CD14-positive monocyte (primary cell): Measurements from ENCODE around the gene NCR1. TPM values are rescaled to one million over a fixed set of nuclear protein-coding genes. Genes with fewer than 3 reads are reported as not detected.
"Not testable (repeated sequence)": the region's sequence is repeated elsewhere in the genome, so short reads cannot be mapped to it uniquely, and the experiment has no call there.

Experiments used
- DNase-seq, 3 donors: peaks; one replicate each; pipeline ENCODE4 v3.0.0-alpha.2; 2011 to 2022
- H2AFZ ChIP-seq: 2 replicates; pipeline ENCODE4 v1.6.0; 2012; ENCODE audit warnings: mild to moderate bottlenecking, low read depth, low read length, inconsistent platforms; ENCODE audit not compliant: insufficient read depth, poor library complexity, severe bottlenecking
- H3K27ac ChIP-seq, 2 donors: 1 replicate in 1 of 2; 2 replicates in 1 of 2; pipeline ENCODE4 v1.5.1; 2012 to 2013; ENCODE audit warnings: low read length in 2 of 2, control low read depth in 1 of 2, inconsistent platforms in 1 of 2, low read depth in 1 of 2, mild to moderate bottlenecking in 1 of 2
- H3K27me3 ChIP-seq, 2 donors: one replicate each; pipeline versions ENCODE4 v1.6.0 to v1.6.1; 2011 to 2013; ENCODE audit warnings: low read length in 2 of 2; ENCODE audit not compliant: control insufficient read depth in 2 of 2, insufficient read depth in 2 of 2
- H3K36me3 ChIP-seq, 2 donors: replicated peaks in 1 of 2; 1 replicate in 1 of 2; 2 replicates in 1 of 2; pipeline versions ENCODE4 v1.5.1 to v1.6.1; 2012 to 2013; ENCODE audit warnings: low read length in 2 of 2, control low read depth in 1 of 2, inconsistent platforms in 1 of 2, mild to moderate bottlenecking in 1 of 2; ENCODE audit not compliant: insufficient read depth in 2 of 2, control insufficient read depth in 1 of 2
- H3K4me1 ChIP-seq, 2 donors: 1 replicate in 1 of 2; 2 replicates in 1 of 2; pipeline versions ENCODE4 v1.5.1 to v1.6.1; 2012 to 2013; ENCODE audit warnings: low read length in 2 of 2, control low read depth in 1 of 2, inconsistent platforms in 1 of 2, mild to moderate bottlenecking in 1 of 2, moderate library complexity in 1 of 2; ENCODE audit not compliant: insufficient read depth in 2 of 2, control insufficient read depth in 1 of 2
- H3K4me2 ChIP-seq: replicated peaks from 2 replicates; pipeline ENCODE3; 2012; ENCODE audit warnings: low read length, moderate library complexity, mild to moderate bottlenecking; ENCODE audit not compliant: poor library complexity, severe bottlenecking; ENCODE audit errors: extremely low read depth
- H3K4me3 ChIP-seq, 3 experiments: fragments of 200-600 bp in 1 of 3; sonication (generic) in 1 of 3; replicated peaks in 1 of 3; 1 replicate in 2 of 3; 2 replicates in 1 of 3; pipeline ENCODE4 v1.5.1; 2011 to 2013; ENCODE audit warnings: low read length in 3 of 3, mild to moderate bottlenecking in 3 of 3, control low read depth in 2 of 3, low read depth in 2 of 3, inconsistent platforms in 1 of 3, moderate library complexity in 1 of 3
- H3K79me2 ChIP-seq: 2 replicates; pipeline ENCODE4 v1.6.0; 2012; ENCODE audit warnings: mild to moderate bottlenecking, control low read depth, inconsistent platforms, low read length, moderate library complexity; ENCODE audit not compliant: insufficient read depth
- H3K9ac ChIP-seq: 2 replicates; pipeline ENCODE4 v1.6.0; 2017; ENCODE audit warnings: low read length, mild to moderate bottlenecking; ENCODE audit not compliant: insufficient read depth, poor library complexity, severe bottlenecking
- H3K9me3 ChIP-seq, 2 donors: replicated peaks in 1 of 2; 1 replicate in 1 of 2; 2 replicates in 1 of 2; pipeline versions ENCODE4 v1.5.1 to v1.6.1; 2012 to 2013; ENCODE audit warnings: low read length in 2 of 2, control low read depth in 1 of 2; ENCODE audit not compliant: control insufficient read depth in 1 of 2, insufficient read depth in 1 of 2
- H4K20me1 ChIP-seq: 2 replicates; pipeline ENCODE4 v1.6.0; 2012; ENCODE audit warnings: mild to moderate bottlenecking, low read length, control low read depth, moderate library complexity; ENCODE audit not compliant: insufficient read depth
- H3K27ac Mint-ChIP-seq, 7 donors: one replicate each; pipeline ENCODE4 v1.8.0; 2020; ENCODE audit warnings: mild to moderate bottlenecking in 7 of 7, mixed read lengths in 7 of 7, moderate library complexity in 6 of 7, inconsistent platforms in 2 of 7
- H3K27me3 Mint-ChIP-seq, 3 donors: one replicate each; pipeline ENCODE4 v1.8.0; 2021 to 2022; ENCODE audit warnings: low read depth in 3 of 3, mild to moderate bottlenecking in 3 of 3, mixed read lengths in 3 of 3, moderate library complexity in 3 of 3, inconsistent platforms in 1 of 3
- H3K36me3 Mint-ChIP-seq, 2 donors: one replicate each; pipeline ENCODE4 v1.8.0; 2020; ENCODE audit warnings: mixed read lengths in 2 of 2, inconsistent platforms in 1 of 2, mild to moderate bottlenecking in 1 of 2
- H3K4me1 Mint-ChIP-seq: one replicate; pipeline ENCODE4 v1.8.0; 2020; ENCODE audit warnings: mild to moderate bottlenecking, mixed read lengths
- H3K4me3 Mint-ChIP-seq, 2 donors: one replicate each; pipeline ENCODE4 v1.8.0; 2020; ENCODE audit warnings: mild to moderate bottlenecking in 2 of 2, mixed read lengths in 2 of 2, moderate library complexity in 1 of 2
- H3K9me3 Mint-ChIP-seq, 7 donors: one replicate each; pipeline ENCODE4 v1.8.0; 2020 to 2022; ENCODE audit warnings: mixed read lengths in 7 of 7, mild to moderate bottlenecking in 6 of 7, moderate library complexity in 6 of 7, inconsistent platforms in 2 of 7
- WGBS: methylation state at CpG from one replicate; pipeline ENCODE4 v1.1.5; 2013; ENCODE audit warnings: missing lambda C conversion rate; ENCODE audit not compliant: insufficient coverage; 5-methylcytosine and 5-hydroxymethylcytosine counted together
- intact Hi-C, 2 donors: fragments of 100-400 bp; cut with micrococcal nuclease; formaldehyde crosslinking; loops; one replicate each; pipeline versions ENCODE4 v1.15.0 to v1.15.1; 2023
- polyA plus RNA-seq, 3 donors: library from polyadenylated mRNA; depleted of rRNA in 1 of 3; unstranded in 2 of 3; stranded (reverse) in 1 of 3; fragments of 300-500 nt in 2 of 3; fragments of >200 nt in 1 of 3; fragmentation: Illumina TruSeq in 2 of 3; gene quantifications; 1 replicate in 2 of 3; 2 replicates in 1 of 3; pipeline ENCODE4 v1.2.3, GENCODE V29; 2012 to 2021
- TF ChIP-seq, protein P1 (sequence below): fragments of 200-600 bp; IDR thresholded peaks from one replicate; pipeline ENCODE4 v1.8.0; 2022; ENCODE audit warnings: antibody characterized with exemption, mild to moderate bottlenecking

Gene NCR1
- polyA plus RNA-seq, 3 donors = 0.20 to 0.43 TPM; not detected in 1

DNA sequence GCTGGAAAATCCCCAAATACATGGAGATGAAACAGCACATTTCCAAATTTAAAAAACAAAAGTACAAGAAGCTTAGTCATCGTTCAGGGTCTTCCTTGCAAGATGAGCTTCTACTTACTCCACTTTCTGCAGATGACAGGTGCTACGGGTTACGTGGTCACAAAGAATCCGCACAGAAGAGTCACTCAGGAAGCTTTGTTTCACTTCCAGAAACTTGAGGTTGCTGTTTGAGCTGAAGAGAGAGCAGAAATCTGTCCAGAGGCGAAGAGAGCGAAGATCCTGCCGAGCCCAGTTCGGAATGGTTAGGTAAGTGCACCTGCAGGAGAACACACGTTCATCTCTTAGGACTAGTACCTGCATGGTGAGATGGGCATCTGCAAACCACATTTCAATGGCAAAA is 32.0 kb downstream of the NCR1 start:
- Mint-ChIP-seq H3K4me1 (peaks cover 10% of the 10 kb centered on the region), H3K27ac (no peak overlapping the region), H3K9me3 (no peaks in the 10 kb centered on the region), H3K4me3 (no peak overlapping the region), H3K27me3 (peaks cover 34 to 55% (median 41%) of the 10 kb centered on the region in 3 donors), H3K36me3 (no peaks in the 10 kb centered on the region)
- intact Hi-C loops = loop anchor here in 1 of 2 donors (10.0 kb wide), 1 partner anchor 443 kb away; no protein-coding TSS in a partner anchor
- H4K20me1 ChIP-seq = no peaks in the 10 kb centered on the region
- H3K4me2 ChIP-seq = no peak overlapping the region
- H3K4me3 ChIP-seq = no peak overlapping the region
- peak; percentile 13 to 67 (median 32) for DNase-seq
- H3K36me3 ChIP-seq = no peaks in the 10 kb centered on the region
- TF ChIP-seq, protein P1, sequence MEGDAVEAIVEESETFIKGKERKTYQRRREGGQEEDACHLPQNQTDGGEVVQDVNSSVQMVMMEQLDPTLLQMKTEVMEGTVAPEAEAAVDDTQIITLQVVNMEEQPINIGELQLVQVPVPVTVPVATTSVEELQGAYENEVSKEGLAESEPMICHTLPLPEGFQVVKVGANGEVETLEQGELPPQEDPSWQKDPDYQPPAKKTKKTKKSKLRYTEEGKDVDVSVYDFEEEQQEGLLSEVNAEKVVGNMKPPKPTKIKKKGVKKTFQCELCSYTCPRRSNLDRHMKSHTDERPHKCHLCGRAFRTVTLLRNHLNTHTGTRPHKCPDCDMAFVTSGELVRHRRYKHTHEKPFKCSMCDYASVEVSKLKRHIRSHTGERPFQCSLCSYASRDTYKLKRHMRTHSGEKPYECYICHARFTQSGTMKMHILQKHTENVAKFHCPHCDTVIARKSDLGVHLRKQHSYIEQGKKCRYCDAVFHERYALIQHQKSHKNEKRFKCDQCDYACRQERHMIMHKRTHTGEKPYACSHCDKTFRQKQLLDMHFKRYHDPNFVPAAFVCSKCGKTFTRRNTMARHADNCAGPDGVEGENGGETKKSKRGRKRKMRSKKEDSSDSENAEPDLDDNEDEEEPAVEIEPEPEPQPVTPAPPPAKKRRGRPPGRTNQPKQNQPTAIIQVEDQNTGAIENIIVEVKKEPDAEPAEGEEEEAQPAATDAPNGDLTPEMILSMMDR = no peak
- no peak overlapping the region for H2AFZ ChIP-seq
- 19% methylated on average over 4 of the region's 9 CpGs for WGBS
- H3K4me1 ChIP-seq = peaks cover 0 to 6% of the 10 kb centered on the region in 2 donors
- no peak overlapping the region for H3K9ac ChIP-seq
- peaks cover 0 to 17% of the 10 kb centered on the region in 2 donors for H3K27me3 ChIP-seq
- no peaks in the 10 kb centered on the region for H3K79me2 ChIP-seq
- no peak overlapping the region for H3K27ac ChIP-seq
- H3K9me3 ChIP-seq = no peaks in the 10 kb centered on the region

DNA sequence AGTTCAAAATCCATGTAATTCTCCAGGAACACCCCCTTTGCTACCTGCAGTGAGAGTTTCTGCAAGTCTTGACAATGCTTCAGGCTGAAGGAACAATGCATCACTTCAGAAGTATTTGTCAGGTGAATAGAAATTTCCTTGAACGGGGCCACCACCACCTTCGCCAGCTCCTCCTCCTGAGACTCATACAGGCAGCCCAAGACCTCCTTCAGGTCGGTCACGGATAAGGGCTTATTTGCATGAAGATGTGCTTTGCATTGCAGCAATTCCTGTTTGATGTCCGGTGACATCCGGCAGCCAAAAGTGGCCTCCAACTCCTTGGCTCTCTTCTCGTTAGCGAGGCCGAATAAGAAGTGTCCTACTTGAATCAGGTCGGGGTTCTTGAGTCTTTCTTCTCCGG is 33.0 kb downstream of the NCR1 start:
- H3K4me3 Mint-ChIP-seq = peak overlapping the region in 1 of 2 donors; percentile 18
- peaks cover 32 to 54% (median 39%) of the 10 kb centered on the region in 3 donors for H3K27me3 Mint-ChIP-seq
- peaks cover 10% of the 10 kb centered on the region for H3K4me1 Mint-ChIP-seq
- Histone ChIP-seq H3K4me1 (peaks cover 0 to 6% of the 10 kb centered on the region in 2 donors), H4K20me1 (no peaks in the 10 kb centered on the region), H3K9me3 (no peaks in the 10 kb centered on the region), H3K4me2 (no peak overlapping the region), H3K36me3 (no peaks in the 10 kb centered on the region), H3K79me2 (no peaks in the 10 kb centered on the region), H3K9ac (no peak overlapping the region), H2AFZ (no peak overlapping the region), H3K4me3 (no peak overlapping the region), H3K27ac (no peak overlapping the region), H3K27me3 (peaks cover 0 to 17% of the 10 kb centered on the region in 2 donors)
- no peak for DNase-seq
- no peaks in the 10 kb centered on the region for H3K9me3 Mint-ChIP-seq
- 87% methylated on average over 8 of the region's 11 CpGs for WGBS
- intact Hi-C loops = loop anchor here in 1 of 2 donors (10.0 kb wide), 1 partner anchor 444 kb away; no protein-coding TSS in a partner anchor
- H3K36me3 Mint-ChIP-seq = no peaks in the 10 kb centered on the region
- TF ChIP-seq, protein P1 = no peak
- H3K27ac Mint-ChIP-seq = no peak overlapping the region

DNA sequence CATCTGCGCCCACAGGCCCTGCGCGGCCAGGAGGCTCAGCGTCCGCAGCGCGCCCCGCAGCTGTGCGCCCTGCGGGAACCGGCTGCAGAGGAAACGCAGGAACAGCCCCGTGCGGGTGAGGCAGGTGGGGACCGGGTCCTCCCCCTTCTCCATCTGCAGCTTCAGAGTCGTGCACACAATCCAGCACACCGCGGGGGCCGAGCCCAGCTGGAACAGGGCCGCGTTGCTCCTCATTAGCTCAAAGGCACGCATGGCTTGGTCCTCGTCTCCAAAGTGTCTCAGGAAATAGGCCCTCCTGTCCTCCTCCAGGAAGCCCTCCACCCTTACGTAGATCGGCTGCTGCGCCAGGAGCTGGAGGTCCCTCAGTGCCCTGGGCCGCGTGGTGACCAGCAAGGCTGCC is 33.6 kb downstream of the NCR1 start:
- WGBS = 87% methylated on average over 5 of the region's 28 CpGs
- not testable (repeated sequence) for H3K36me3 Mint-ChIP-seq
- intact Hi-C loops = loop anchor here in 1 of 2 donors (10.0 kb wide), 1 partner anchor 445 kb away; no protein-coding TSS in a partner anchor

More for the DNA sequence above, 33.6 kb downstream of the NCR1 start:
- H3K9me3 Mint-ChIP-seq, H3K4me1 ChIP-seq, H3K27ac ChIP-seq, H3K4me3 ChIP-seq, H3K9ac ChIP-seq, H4K20me1 ChIP-seq, H2AFZ ChIP-seq, H3K9me3 ChIP-seq, H3K4me2 ChIP-seq, H3K79me2 ChIP-seq, H3K36me3 ChIP-seq, DNase-seq, H3K27ac Mint-ChIP-seq: not testable (repeated sequence)
- Mint-ChIP-seq H3K27me3 (peaks cover 32 to 54% (median 43%) of the 10 kb centered on the region in 3 donors), H3K4me1 (peaks cover 10% of the 10 kb centered on the region), H3K4me3 (peak overlapping the region in 1 of 2 donors; percentile 51)
- peaks cover 0 to 17% of the 10 kb centered on the region in 2 donors for H3K27me3 ChIP-seq
